Activated CD8-positive, alpha-beta memory T cell treated with anti-CD3 and anti-CD28 coated beads, Interleukin-2, amount 50 U/mL, for 4 hours (primary cell): ENCODE results near the gene PRKAG2.
"Not testable (repeated sequence)": the region's sequence is repeated elsewhere in the genome, so short reads cannot be mapped to it uniquely, and the experiment has no call there.

Experiments
- DNase-seq: peaks from one replicate; pipeline ENCODE4 v3.0.0-alpha.2; 2020

The PRKAG2 gene

GRCh38 chr7:151601521-151602305 lies 275.2 kb downstream of the PRKAG2 start:
- DNase-seq: no peak

GRCh38 chr7:151600331-151600730 lies 276.6 kb downstream of the PRKAG2 start:
- no peak for DNase-seq

- DNase-seq: no peak
These were observed 277.3 kb downstream of the PRKAG2 start for GRCh38 chr7:151599401-151600227.

GRCh38 chr7:151597541-151598444 lies 279.1 kb downstream of the PRKAG2 start:
- DNase-seq: no peak

- DNase-seq: no peak
These were observed 281.1 kb downstream of the PRKAG2 start for GRCh38 chr7:151595702-151596350.

- DNase-seq: no peak
These were observed 283.9 kb downstream of the PRKAG2 start for GRCh38 chr7:151592868-151593486.

GRCh38 chr7:151592330-151592729 lies 284.6 kb downstream of the PRKAG2 start:
- no peak for DNase-seq

- no peak for DNase-seq
These were observed 285.0 kb downstream of the PRKAG2 start for GRCh38 chr7:151591866-151592265.

- no peak for DNase-seq
These were observed 285.8 kb downstream of the PRKAG2 start for GRCh38 chr7:151590850-151591771.

- no peak for DNase-seq
These were observed 286.7 kb downstream of the PRKAG2 start for GRCh38 chr7:151590071-151590849.

GRCh38 chr7:151588982-151589381 lies 287.9 kb downstream of the PRKAG2 start:
- no peak for DNase-seq

GRCh38 chr7:151586531-151587260 lies 290.2 kb downstream of the PRKAG2 start:
- no peak for DNase-seq

- no peak for DNase-seq
These were observed 291.0 kb downstream of the PRKAG2 start for GRCh38 chr7:151585744-151586393.

GRCh38 chr7:151581741-151582140 lies 295.2 kb downstream of the PRKAG2 start:
- no peak for DNase-seq

- no peak for DNase-seq
These were observed 297.3 kb downstream of the PRKAG2 start for GRCh38 chr7:151579644-151580043.

GRCh38 chr7:151575410-151575809 lies 301.5 kb downstream of the PRKAG2 start:
- DNase-seq: no peak

- DNase-seq: not testable (repeated sequence)
These were observed 303.9 kb downstream of the PRKAG2 start for GRCh38 chr7:151573046-151573445.

GRCh38 chr7:151572136-151572535 lies 304.8 kb downstream of the PRKAG2 start:
- DNase-seq: no peak

- no peak for DNase-seq
These were observed 305.4 kb downstream of the PRKAG2 start for GRCh38 chr7:151571471-151571870.
